ENCODE results near the gene KEL.

The KEL gene

GRCh38 chr7:142961973-142962926 lies at the start of gene KEL:
KEL (minus strand) TSS chr7:142962363; CDS start chr7:142962206, 157 bp downstream.
- Mint-ChIP-seq H3K4me3 (no peak within 1 kb of the TSS), H3K27me3 (ENCODE audit: low read depth, poor library complexity) (peaks cover 15% of the 10 kb centered on the region), H3K4me1 (peaks cover 5% of the 10 kb centered on the region), H3K36me3 (ENCODE audit: low read depth) (no peaks in the 10 kb centered on the region), H3K9me3 (no peaks in the 10 kb centered on the region), H3K27ac (no peak within 1 kb of the TSS)
- TF ChIP-seq CTCF (IDR thresholded peaks at IDR 0.05) = no peak
- no peak for DNase-seq

GRCh38 chr7:143008007-143008901 lies 46.1 kb upstream of the KEL start:
- Mint-ChIP-seq H3K36me3 (ENCODE audit: low read depth) (no peaks in the 10 kb centered on the region), H3K27me3 (ENCODE audit: low read depth, poor library complexity) (peaks cover 26% of the 10 kb centered on the region), H3K4me3 (no peak overlapping the region), H3K27ac (no peak overlapping the region), H3K9me3 (peaks cover 2% of the 10 kb centered on the region), H3K4me1 (peaks cover 18% of the 10 kb centered on the region)
- peak; percentile 88 for DNase-seq
- TF ChIP-seq CTCF (IDR thresholded peaks at IDR 0.05) = peak; percentile 94

GRCh38 chr7:143005632-143006260 lies 43.6 kb upstream of the KEL start:
- Mint-ChIP-seq H3K36me3 (ENCODE audit: low read depth) (no peaks in the 10 kb centered on the region), H3K27me3 (ENCODE audit: low read depth, poor library complexity) (peaks cover 26% of the 10 kb centered on the region)
- no peak for DNase-seq

GRCh38 chr7:143003393-143004051 lies 41.4 kb upstream of the KEL start:
- TF ChIP-seq CTCF (IDR thresholded peaks at IDR 0.05) = peak; percentile 74
- Mint-ChIP-seq H3K4me3 (peak overlapping the region; percentile 65), H3K9me3 (peaks cover 10% of the 10 kb centered on the region), H3K4me1 (peaks cover 20% of the 10 kb centered on the region), H3K27ac (peak overlapping the region; percentile 74), H3K36me3 (ENCODE audit: low read depth) (no peaks in the 10 kb centered on the region), H3K27me3 (ENCODE audit: low read depth, poor library complexity) (peaks cover 26% of the 10 kb centered on the region)
- DNase-seq = peak; percentile 15

More at GRCh38 chr7:143005632-143006260, 43.6 kb upstream of the KEL start:
- Mint-ChIP-seq H3K27ac (no peak overlapping the region), H3K4me1 (peaks cover 20% of the 10 kb centered on the region), H3K9me3 (peaks cover 10% of the 10 kb centered on the region), H3K4me3 (no peak overlapping the region)
- no peak for TF ChIP-seq CTCF (IDR thresholded peaks at IDR 0.05)

GRCh38 chr7:143002898-143003297 lies 40.7 kb upstream of the KEL start:
- no peak for TF ChIP-seq CTCF (IDR thresholded peaks at IDR 0.05)
- no peak overlapping the region for H3K27ac Mint-ChIP-seq
- peaks cover 10% of the 10 kb centered on the region for H3K9me3 Mint-ChIP-seq
- no peaks in the 10 kb centered on the region for H3K36me3 Mint-ChIP-seq (ENCODE audit: low read depth)
- H3K27me3 Mint-ChIP-seq (ENCODE audit: low read depth, poor library complexity) = peaks cover 23% of the 10 kb centered on the region
- DNase-seq = no peak
- H3K4me3 Mint-ChIP-seq = no peak overlapping the region
- peaks cover 18% of the 10 kb centered on the region for H3K4me1 Mint-ChIP-seq

Measured in nephron progenitor cell (in vitro differentiated cells).